Activated CD4-positive, alpha-beta T cell treated with anti-CD3 and anti-CD28 coated beads, Interleukin-2, amount 50 U/mL, for 24 hours (primary cell): Measurements from ENCODE around the gene PRR29.

ENCODE experiments used
- DNase-seq, 2 donors: peaks; one replicate each; pipeline ENCODE4 v3.0.0-alpha.2; 2020; ENCODE audit warnings: low read depth in 1 of 2, low spot score in 1 of 2

The PRR29 gene

DNA sequence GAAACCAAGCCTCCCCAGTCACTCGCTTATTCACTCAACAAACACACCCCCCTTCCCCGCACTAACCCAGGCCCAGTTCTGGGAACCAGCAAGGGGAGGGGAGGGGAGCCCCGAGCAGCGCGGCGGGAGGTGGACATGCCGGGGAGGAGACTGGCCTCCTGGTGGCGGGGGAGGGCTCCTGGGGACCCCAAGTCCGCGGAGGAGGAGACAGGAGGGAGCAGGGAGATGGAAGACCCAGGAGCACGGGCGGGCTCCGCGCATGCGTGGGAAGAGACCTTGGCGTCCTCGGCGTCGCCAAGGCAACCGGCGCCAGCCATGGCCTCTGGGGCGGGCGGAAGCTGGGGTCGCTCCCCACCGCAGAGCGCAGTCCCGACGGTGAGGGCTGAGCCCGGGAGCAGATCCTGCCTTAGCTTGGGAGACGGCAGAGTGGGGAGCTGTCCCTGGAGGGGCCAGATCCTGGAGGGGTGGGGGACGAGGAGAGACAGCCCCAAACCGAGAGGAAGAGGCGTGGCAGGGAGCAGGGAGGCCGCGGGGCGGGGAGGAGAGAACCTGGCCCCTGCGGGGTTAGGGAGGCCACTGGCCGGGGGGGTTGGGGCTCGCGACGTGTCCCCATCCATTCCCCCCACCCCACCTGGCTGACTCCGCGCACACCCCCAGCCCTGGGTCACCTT lies at the start of gene PRR29:
Gene PRR29, plus strand, starts transcription at position 302 of the 671 bp plus-strand sequence. Its CDS starts 14 bp downstream, at position 316.
- peak; percentile 50 to 60 for DNase-seq

DNA sequence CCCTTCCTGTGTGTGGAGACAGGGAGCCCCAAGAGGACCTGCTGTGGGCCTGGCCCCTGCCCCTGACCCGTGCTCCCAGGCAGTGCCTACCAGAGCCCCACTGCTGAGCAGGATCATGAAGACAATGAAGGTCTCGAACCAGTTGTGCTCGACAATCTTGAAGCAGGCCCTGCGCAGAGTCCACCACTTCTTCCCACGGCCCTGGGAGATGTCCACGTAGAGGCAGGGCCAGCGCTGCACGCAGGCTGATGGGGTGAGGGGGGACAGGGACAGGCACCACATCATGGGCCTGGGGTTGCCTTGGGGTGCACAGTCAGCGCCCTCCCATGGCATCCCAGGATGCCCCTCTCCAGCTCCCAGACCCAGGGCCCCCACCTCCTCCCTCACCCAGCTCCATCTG lies 49.6 kb upstream of the PRR29 start:
- DNase-seq, result no peak

DNA sequence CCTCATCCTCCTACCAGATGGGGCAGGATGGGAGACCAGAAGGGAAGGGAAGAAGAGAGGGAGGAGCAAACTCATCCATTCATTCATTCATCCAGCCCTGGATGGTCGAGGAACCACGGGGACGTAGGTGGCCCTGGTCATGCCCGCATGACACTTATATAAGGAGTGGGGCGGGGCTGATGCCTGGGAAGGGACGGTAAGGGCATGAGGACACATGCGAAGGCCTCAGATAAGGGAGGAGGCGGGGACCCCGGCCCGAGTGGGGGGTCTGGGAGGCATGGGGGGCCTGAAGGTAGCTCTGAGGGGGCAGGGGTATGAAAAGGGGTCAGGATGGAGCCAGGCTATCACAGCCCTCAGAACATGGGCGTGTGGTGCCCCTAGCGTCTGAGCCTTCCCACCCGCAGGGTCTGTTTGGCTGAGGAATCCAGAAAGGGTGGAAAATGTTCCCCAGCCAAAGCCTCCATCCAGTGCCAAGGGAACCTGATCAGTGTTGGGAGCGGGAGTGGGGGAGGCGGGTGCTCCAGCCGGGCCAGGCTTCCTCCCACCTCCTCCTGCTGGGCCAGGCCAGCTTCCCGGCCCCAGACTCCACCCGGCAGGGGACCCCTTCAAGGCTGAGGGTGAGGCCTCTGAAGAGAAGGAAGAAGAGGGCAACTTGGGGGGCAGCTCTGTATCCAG lies 48.4 kb upstream of the PRR29 start:
- no peak for DNase-seq

DNA sequence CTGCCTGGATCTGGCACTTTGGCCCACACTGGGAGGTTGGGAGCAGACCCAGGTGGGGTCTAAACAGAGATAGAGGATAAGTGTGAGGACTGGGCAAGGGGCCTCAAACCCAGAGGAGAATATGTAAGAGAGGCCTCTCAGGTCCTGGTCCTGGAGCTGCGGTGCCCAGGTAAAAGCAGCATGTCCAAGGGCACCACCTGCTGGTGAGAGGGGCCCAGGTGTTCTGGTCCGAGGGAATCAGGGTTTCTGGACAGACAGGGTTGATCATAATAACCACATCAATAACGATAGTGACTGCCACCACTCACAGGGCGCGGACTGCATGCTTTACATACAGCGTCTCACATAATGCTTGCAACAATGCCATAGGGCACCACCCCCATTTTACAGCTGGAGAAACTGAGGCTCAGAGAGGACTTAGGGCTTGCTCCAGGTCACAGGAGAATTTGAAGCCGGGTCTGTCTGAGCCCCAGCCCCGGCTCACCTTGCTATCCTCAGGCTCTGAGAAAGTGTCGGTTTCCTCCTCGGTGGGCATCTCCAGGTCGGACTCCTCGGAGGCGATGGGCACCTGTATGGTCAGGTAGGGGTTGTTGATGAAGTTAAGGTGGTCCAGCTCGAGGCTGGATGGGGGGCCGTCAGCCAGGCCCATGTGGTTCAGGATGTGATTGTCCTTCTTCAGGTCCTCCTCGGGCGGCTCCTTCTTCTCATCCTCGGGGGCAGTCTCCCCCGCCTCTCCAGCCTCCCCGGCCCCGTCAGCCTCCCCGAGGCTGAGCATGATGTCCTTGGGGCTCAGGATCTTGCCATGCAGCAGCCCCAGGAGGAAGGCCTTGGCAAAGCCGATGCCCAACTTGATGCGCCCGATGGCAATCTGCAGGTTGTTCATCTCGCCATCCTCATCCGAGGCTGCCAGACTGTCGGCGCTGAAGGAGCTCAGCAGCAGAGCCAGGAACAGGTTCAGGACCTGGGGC lies 46.9 kb upstream of the PRR29 start:
- no peak for DNase-seq

DNA sequence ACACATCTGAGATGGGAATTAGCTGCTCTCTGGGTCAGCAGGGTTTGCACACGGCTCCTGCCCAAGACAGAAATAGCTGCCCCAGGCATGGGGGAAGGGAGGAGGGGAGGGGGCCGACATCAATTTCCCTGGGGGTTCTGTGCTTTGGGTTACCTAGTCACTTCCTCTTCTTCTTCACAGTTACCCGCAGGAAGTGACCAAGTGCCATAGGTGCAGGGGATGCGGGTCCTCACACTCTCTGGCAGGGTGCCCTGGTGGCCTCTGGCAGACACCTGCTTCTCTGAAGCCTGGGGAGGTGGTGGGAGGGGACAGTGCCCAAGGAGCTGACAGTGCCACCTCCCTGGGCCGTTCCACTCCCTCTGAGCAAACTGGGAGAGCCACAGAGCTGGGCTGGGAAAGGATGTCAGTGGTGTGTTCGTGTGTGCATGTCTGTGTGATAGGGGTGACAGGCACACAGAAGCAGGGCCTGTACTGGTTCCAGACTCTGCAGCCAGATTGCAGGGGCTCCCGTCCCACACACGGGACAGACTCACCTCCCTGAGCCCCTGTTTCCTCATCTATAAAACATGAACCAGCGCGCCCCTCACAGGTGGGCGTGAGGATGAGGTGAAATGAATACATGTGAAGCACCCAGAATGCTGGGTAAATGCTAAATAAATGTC lies 43.6 kb upstream of the PRR29 start:
- DNase-seq, result no peak

DNA sequence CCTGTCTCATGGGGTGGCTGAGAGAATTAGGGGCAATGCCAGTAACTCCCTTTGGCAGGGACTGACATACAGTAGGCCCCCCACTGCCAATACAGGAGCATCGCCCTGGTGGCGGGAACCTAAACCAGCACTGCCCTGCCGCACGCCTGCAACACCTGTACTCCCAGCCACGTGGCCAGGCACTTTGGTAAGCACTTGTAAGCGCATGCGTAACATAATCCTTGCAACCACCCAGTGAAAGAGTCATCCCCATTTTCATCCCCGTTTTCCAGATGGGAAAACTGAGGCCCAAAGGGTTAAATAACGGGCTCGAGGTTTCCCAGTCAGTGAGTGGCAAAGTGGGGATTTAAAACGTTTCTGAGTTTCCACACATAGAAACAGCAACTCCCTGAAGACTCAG lies 42.9 kb upstream of the PRR29 start:
- no peak for DNase-seq

DNA sequence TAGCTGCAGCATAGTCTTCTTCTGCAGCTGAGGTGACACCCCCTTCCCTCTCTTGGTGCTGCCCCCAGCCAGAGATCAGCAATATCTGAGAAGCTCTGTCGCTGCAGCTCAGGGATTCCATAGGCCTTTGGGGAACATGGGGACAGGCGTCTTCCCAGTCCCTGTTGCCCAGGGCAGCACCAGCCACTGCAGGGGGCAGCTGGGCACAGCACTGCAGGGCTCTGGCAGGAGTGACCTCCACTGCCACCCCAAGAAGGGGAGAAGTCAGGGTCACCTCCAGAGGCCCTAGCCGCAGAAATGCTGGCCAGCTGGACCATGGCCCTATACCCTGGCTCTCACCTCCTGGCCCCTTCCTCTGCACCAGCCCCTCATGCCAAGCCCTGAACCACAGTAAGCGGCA lies 42.4 kb upstream of the PRR29 start:
- no peak for DNase-seq

DNA sequence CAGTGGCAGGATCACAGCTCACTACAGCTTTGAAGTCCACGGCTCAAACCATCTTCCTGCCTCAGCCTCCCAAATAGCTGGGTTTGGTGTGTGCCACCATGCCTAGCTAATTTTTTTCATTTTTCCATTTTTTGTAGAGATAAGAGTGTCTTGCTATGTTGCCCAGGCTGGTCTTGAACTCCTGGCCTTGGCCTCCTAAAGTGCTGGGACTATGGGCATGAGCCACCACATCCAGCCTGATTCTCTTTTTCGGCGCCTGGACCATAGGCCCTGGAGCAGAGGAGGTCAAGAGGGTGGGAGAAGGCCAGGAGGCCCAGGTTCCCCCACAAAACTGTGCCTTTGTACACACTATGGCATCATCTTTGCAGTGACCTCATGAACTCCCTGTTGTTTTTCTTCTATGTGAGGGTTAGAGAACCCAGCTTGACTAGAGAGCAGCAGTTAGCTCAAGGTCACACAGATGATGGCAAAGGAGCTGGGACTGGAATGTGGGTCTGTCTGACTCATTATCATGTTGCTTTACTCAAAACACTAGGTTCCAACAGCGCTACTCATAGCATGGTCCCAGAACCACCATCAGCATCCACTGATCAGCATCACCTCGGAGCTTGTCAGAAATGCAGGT lies 41.7 kb upstream of the PRR29 start:
- DNase-seq, result no peak

DNA sequence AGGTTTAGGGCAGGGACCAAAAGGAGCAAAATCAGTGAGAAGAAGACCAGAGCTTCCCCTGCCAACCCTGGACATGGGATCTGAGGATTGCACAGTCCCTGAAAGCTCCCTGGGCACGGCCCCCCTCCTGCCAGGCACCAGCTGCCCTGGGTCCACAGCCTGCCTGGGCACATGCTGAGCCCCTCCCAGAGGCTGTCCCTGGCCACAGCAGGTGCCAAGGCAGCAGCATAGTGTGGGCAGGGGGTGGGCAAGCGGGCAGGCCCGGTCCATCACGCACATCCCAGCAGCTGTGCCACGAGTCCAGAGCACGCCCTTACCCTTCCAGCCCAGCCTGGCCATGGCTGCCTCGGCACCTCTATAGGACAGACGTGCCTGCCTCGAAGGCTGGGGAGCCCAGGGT lies 38.1 kb upstream of the PRR29 start:
- DNase-seq, result no peak

DNA sequence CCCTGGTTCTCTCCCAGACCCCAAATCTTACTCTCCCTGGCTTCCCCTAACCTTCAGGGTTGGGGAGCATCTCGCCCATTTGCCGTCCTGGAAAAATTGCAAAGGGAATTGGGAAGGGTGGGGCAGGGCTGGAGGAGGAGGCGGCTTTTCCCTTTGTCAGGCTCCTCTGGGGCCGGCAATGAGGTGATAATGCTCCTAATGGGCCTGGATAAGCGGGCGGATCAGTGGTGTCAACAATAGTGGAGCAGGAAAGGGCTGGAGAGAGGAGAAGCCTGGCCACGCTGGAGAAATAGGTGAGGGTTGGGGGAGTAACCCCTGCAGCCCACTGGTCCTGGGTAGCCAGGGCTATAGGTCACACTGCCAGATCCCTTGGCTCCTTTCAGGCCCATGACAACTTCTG lies 37.7 kb upstream of the PRR29 start:
- DNase-seq, result no peak

DNA sequence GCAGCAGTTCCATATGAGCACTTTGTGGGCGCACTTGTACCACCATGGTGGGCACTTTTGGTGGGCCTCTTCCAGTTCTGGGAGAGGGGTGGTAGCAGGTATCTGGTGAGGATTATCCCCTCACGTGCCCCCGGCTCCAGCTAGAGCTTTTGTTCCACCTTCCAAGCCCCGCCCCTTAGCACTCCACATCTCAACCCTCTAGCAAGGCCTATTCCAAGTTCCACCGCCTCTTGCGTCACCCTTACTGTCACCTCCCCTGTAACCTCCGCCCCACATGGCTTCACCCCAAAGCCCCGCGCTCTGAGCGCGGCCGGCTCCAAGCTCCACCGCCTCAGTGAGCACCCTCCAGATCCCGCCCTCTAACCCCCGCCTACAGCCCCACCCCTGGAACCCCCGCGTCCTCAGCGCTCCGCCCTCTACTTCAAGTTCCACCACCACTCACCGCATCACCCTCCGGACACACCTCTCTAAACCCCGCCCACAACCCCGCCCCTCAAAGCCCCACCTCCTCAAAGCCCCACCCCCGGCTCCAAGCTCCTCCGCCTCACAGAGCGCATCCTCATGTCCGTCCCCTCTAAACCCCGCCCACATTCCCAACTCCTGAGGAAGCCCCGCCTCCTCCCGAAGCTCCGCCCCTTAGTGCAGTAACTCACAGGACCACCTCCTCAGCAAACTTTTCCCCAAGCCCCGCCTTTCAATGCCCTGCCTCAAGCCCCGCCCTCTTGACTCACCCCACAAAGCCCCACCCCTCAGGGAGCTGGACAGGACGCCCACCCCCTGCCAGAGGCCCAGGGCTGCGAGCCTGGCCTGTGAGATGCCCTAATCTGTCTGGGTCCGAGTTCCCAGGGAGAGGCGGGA lies 36.6 kb upstream of the PRR29 start:
- peak in 1 of 2 donors; percentile 23 for DNase-seq

DNA sequence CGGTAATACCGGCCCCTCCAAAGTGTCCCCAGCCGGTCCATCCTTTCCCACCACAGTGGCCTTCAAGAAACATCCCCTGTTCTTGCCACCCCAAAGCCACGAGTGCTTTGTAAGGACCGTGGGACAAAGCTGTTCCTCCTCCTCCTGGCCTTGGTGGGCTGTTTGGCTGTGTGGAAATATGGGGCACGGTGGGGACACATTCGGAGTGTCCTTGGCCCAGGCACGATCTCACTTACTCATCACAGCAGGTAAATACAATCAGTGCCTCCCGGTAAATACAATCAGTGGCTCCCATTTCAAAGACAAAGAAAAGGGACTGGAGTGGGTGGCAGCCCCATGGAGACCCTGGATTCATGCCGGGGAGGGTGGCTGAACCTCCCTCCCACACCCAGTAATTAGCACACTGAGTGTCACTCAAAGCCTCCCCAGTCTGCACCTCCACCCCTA lies 35.8 kb upstream of the PRR29 start:
- no peak for DNase-seq

DNA sequence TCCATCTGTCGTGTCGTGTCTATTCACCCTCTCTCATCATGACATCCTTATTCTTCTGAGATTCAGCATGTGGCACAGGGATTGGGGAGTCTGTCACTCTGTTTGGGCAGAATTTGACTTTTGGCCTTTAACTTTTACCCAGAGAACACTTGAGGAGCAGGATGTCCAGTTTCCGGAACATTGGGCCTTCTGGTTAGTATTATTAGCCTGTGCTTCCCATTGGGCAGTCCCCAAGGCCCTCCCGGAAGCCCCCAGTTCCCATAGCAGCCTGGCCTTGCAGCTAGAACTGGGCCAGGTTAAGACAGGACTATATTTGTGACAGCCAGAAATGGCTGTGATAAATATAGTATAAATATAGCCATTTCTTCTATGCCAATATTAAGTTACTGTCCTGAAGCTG lies 35.0 kb upstream of the PRR29 start:
- DNase-seq, result no peak

DNA sequence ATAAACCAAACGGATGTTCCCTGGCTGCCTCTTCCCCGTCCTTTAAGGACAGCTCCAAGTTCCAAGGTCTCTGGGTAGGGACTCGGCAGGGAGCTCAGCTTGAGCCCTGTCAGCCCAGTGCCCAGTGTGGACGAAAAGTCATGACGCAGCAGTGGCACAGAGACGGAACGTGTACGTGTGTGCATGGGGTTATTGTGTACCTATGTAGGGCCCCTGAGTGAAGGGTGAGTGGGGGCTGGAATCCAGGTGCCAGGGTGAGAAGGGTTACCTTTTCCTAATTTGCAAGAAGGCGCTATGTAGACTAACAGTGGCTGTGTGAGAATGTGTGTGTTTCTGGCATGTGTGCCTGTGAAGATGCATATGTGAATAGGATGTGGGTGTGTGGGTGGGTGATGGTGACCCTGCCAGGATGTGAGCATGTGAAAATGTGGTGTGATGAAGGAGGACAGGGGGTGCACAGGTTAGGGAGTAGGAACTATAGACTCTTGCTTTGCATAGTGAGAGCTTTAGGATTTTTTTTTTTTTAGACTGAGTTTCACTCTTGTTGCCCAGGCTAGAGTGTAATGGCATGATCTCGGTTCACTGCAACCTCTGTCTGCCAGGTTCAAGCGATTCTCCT lies 31.4 kb upstream of the PRR29 start:
- no peak for DNase-seq

DNA sequence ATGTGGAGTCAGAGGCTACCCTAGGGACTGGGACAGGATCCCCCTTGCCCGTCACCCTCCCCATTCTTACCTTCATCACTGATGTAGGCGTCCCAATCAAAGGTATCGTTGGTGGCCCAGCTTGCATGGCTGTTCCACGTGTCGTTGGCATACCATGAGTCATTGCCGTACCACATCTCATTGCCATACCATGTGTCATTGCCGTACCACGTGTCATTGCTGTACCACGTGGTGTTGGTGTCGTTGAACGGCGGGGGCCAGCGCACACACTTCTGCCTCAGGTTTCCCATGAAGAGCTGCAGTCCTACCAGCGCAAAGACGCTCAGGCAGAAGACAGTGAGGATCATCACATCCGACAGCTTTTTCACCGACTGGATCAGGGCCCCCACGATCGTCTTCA lies 30.2 kb upstream of the PRR29 start:
- no peak for DNase-seq

DNA sequence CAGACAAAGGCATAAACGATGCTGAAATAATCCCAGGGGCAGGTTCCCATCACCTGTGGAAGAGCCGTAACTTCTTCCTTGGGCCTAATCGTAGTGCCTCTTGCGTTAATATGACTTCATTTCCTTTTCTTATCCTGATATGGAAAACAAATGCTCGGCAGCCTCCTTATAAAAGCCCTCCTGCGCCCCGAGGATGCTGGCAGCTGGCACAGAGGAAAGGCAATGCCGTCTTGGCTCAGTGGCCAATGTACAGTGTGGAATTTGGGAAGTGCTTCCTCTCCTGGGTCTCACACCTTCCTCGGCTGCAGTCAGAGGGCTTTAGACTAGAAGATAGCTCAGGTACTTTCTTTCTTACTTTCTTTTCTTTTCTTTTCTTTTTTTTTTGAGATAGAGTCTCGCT lies 28.9 kb upstream of the PRR29 start:
- DNase-seq, result no peak

DNA sequence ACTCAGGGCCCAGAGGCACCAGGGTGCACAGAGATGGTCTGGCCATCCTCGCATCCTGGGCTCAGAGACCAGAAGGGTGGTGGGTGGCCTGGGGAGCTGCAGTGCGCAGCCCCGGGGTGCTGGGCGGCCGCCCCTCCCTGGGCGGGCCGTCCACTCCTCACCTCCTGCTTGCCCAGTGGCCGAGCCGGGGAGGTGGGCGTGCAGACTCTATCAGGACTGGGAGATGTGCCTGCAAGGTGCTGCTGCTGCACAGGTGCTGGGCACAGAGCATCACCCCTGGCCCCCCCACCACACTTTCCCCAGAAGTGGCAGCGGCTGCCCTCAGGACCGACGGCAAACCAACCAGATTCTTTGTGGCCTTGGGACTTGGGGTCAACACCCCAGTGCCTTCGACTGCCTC lies 25.4 kb upstream of the PRR29 start, which contains the start of gene SCN4A:
Gene SCN4A, minus strand, starts transcription at position 123 of the 400 bp plus-strand sequence. Its CDS starts 77 bp downstream, at position 46.
- DNase-seq, result no peak

DNA sequence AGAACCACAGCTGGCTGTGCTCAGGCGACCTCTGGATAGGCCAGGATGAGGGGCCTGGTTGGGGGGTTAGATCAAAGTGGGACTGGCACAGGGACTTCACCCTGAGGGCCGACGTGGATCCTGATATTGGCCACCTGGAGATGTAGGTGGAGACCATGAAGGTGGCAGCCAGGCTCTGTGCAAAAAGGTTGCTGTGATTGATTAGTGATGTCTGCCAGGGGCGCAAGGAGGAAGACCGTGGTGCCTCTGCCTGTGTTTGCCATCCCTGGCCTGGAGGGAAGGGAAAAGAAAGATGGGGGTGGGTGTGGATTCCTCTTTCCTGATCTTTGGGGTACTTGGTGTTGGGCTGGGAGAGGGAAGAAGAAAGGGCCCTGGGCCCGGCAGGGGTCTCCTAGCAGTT lies 24.9 kb upstream of the PRR29 start:
- DNase-seq, result no peak

DNA sequence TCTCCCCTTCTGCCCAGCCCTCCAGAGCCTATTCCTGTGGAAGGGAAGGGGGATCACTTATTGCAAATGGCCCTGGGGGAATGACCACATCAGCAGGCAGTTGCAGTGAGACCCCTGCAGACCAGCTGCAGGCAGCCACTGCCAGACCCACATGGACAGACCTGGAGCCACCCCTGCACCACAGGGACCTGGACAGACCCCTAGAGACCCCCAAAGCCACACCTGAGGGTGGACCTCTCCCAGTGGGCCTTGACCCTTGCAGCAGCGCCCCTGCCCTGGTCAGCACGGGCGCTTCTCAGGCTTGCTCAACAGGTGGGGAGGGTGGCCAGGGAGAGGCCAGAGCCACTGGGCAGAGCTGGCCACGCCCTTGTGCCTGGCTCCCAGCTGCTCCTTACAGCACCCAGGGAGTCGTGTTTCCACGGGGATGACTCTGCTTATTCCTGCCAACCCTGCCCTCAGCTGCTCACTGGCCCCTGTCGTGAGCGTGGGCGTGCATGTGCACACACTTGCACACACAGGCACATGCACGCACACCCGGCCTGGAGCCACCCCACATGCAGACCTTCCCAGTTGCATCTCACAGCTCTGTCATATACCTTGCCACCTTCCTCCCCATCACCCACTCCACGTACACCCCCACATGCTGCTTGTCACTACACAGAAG lies 24.1 kb upstream of the PRR29 start:
- DNase-seq, result no peak
